ENCODE results near the gene NR0B2. TPM values are rescaled to one million over a fixed set of nuclear protein-coding genes. Genes with fewer than 3 reads are reported as not detected.
A peak's percentile ranks its signal among the peaks of the same experiment; 100 is the strongest.
"Not testable (repeated sequence)": the region's sequence is repeated elsewhere in the genome, so short reads cannot be mapped to it uniquely, and the experiment has no call there.

The NR0B2 gene
- total RNA-seq, 2 donors from 2014 or later = not detected

DNA sequence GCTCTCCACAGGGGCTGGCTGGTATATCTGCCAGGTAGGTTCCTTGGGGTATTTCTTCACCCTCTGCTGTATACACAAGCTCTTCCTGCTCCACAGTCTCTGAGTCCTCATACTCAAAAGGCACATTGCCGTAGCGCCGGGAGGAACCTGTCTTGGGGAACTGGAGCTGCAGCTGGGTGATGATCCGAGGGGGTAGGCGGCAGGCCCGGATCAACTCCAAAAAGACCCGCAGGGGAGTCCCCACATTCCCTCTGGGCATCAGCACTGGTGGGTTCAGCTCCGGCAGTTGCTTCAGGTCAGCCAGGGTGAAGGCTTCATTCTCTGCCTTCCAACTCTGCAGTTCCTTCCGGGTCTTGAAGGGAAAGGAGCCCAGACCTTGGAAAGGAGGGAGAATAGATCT lies 16.4 kb downstream of the NR0B2 start:
- DNase-seq (no peak), ATAC-seq (replicated peaks in 1 of 2) (no peak)
- peaks cover 10 to 11% of the 10 kb centered on the region in 2 donors for H3K36me3 Mint-ChIP-seq (ENCODE audit: insufficient read depth in 2 of 2)
- H3K27ac Mint-ChIP-seq = no peak overlapping the region
- H3K9me3 Mint-ChIP-seq = no peaks in the 10 kb centered on the region
- peaks cover 42% of the 10 kb centered on the region for H3K4me1 Mint-ChIP-seq (ENCODE audit: low read depth)
- H3K4me3 Mint-ChIP-seq = no peak overlapping the region
- no peaks in the 10 kb centered on the region for H3K27me3 Mint-ChIP-seq (ENCODE audit: low read depth)

DNA sequence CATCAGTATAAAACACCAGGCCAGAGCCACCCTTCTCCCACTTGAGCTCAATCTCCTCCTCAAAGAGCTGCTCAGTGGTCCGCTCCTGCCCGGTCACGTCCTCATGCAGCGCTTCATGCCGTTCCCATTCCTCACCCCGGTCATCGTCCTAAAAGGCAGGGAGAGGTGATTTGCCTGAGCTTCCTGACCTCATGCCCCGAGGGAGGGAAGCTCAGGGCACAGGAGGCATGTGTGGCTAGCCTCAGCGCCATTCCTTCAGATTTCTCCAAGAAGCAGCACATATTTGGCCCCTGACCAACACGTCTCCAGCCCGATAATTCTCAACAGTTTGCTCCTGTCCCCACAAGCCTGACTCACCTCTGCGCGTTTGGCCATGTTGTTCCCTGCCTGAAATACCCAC lies 19.5 kb downstream of the NR0B2 start:
- Mint-ChIP-seq H3K4me3 (no peak overlapping the region), H3K9me3 (no peaks in the 10 kb centered on the region), H3K4me1 (ENCODE audit: low read depth) (peaks cover 43% of the 10 kb centered on the region), H3K36me3 (ENCODE audit: insufficient read depth in 2 of 2) (peaks cover 11 to 12% of the 10 kb centered on the region in 2 donors), H3K27ac (no peak overlapping the region), H3K27me3 (ENCODE audit: low read depth) (no peaks in the 10 kb centered on the region)
- no peak for ATAC-seq (replicated peaks in 1 of 2)
- no peak for DNase-seq

DNA sequence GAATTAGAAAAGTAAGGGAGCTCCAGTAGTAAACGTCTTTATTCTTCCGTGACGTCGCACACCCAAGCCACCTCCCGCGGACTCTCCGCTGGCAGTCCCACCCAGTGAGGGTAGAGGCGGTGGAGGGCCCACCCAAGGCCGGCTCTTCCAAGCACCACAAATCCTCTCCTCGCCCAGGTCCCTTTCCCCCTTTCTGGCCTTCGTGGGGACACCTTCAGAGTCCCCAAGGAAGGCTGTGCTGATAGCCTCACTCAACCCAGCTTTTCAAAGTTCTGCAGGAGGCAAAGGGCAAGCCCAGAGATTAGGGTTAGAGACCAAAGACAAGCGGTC lies 23.3 kb downstream of the NR0B2 start:
- Mint-ChIP-seq H3K27me3 (ENCODE audit: low read depth) (no peaks in the 10 kb centered on the region), H3K27ac (peak overlapping the region; percentile 92), H3K4me3 (peak overlapping the region; percentile 93), H3K4me1 (ENCODE audit: low read depth) (peaks cover 42% of the 10 kb centered on the region), H3K36me3 (ENCODE audit: insufficient read depth in 2 of 2) (peaks cover 14 to 16% of the 10 kb centered on the region in 2 donors), H3K9me3 (no peaks in the 10 kb centered on the region)
- DNase-seq = no peak
- peak; percentile 43 to 47 for ATAC-seq (replicated peaks in 1 of 2)

DNA sequence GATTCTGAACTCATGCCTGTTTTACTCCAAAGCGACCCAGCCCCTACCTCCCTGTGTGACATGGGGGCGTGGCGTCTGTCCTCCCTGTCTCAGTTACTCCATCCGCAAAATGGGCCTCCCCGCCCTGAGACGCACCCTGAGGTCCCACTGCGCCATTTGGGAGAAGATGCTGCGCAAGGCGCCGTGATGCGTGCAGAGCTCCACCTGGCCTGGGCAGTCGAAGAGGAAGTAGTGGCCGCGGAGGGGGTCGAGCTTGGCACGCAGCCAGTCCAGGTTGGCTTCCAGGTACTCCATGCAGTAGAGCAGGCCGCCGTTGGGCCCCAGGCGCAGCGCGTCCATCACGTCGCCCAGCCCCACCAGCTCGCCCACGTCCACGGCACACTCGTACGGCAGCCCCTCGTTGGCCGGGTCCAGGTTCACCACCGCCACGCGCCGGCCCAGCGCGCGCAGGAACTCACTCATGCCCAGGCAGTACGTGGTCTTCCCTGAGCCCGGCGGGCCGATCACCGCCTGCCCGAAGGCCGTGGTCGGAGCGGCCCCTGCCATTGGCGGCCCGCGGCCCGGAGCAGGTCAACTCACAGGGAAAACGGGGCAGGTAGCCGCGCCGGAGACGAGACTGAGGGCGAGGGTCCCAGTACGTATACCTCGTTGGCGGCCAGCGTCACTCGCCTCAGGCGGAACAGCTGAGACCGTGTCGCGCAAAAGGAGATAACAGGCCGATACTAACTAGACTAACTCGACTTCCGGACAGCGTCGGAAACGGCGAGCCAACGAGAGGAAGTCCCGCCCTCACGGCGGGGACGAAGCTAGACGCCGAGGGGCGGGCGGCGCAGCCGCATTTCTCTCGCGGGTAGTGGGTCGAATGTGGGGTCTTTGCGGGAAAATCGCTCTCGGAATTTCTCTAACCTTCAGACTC lies 24.0 kb downstream of the NR0B2 start, which contains the start of gene GPN2:
Gene GPN2 (minus strand): TSS at position 733 of the 916 bp plus-strand sequence. CDS start 187 bp downstream, at position 546.
- no peaks in the 10 kb centered on the region for H3K27me3 Mint-ChIP-seq (ENCODE audit: low read depth)
- peaks cover 37% of the 10 kb centered on the region for H3K4me1 Mint-ChIP-seq (ENCODE audit: low read depth)
- H3K36me3 Mint-ChIP-seq (ENCODE audit: insufficient read depth in 2 of 2) = peaks cover 18 to 20% of the 10 kb centered on the region in 2 donors
- ATAC-seq (replicated peaks in 1 of 2) (peak; percentile 98), DNase-seq (peak; percentile 85)
- peak within 1 kb of the TSS; percentile 93 for H3K4me3 Mint-ChIP-seq
- peak within 1 kb of the TSS; percentile 92 for H3K27ac Mint-ChIP-seq
- no peaks in the 10 kb centered on the region for H3K9me3 Mint-ChIP-seq

DNA sequence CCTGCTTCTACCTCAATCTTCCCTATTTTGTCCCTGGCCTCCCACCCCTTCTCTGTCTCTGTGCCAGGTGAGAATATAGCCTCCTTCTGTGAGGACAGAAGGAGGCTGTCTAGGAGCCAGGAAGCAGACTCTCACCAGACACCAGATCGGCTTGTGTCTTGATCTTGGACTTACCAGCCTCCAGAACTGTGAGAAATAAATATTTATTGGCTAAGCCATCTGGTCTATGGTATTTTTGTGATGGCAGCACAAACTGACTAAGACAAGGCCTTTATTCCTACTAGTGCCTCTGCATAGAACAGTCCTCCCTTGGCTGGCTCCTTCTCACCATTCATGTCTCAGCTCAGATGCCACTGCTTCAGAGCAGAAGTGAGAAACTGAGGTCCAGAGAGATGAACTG lies 25.5 kb downstream of the NR0B2 start:
- peaks cover 21 to 25% of the 10 kb centered on the region in 2 donors for H3K36me3 Mint-ChIP-seq (ENCODE audit: insufficient read depth in 2 of 2)
- DNase-seq (no peak), ATAC-seq (replicated peaks in 1 of 2) (no peak)
- H3K27ac Mint-ChIP-seq = peak overlapping the region; percentile 92
- H3K4me3 Mint-ChIP-seq = peak overlapping the region; percentile 93
- H3K9me3 Mint-ChIP-seq = no peaks in the 10 kb centered on the region
- H3K27me3 Mint-ChIP-seq (ENCODE audit: low read depth) = no peaks in the 10 kb centered on the region
- H3K4me1 Mint-ChIP-seq (ENCODE audit: low read depth) = peaks cover 32% of the 10 kb centered on the region

DNA sequence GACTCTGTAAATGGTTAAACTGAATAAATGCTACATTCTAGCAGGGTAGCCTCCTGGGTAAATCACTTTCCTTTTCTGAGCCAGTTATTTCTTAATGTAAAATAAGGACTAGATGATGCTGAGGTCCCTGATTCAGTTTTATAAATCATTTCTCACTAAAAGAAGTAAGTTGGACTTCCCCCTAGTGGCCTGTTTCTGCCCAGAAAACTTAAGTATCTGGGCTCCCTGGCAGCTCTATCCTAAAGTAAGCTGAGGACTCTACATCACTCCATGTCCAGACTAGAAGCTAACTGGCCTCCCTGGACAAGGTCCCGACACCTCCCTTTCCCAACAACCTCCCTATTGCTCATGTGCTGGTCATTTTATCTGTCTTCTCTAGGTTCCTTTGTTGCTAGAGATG lies 26.6 kb downstream of the NR0B2 start:
- DNase-seq = peak in 1 of 2 donors; percentile 9

DNA sequence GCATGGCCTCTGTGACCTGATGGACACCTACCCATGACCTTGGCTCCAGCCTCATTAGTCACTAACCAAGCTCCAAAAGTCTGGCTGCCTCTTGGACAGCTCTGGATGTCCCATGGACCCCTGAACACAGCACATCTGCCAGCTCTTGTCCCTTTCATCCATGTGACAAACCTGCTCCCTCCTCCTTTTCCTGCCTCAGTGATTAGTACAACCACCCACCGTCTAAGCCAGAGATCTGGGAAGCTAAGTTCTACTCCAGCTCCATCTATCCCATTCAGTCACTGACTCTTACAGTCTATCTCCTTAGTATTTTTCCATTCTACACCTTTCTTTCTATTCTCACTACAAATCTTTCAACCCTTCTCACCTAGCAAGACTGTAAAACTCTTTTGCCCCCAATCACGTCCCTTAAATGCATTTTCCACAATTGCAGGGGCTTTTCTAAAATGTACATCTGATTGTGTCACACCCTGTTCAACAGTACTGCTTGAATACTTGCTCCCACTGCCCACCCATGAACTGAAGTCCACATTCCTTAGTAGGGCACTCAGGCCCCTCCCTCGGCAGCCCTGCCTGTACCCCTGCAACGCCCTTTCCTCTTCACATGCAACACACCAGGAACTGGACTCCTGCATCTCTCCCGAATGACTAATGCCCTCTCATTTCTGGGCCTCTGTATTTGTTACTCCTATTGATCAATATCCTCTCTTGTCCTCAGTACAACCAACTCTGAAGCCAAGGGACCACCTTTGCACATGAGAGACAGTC lies 30.9 kb downstream of the NR0B2 start:
- no peak for DNase-seq
- Mint-ChIP-seq H3K27me3 (ENCODE audit: low read depth) (no peaks in the 10 kb centered on the region), H3K4me1 (ENCODE audit: low read depth) (peaks cover 5% of the 10 kb centered on the region), H3K27ac (no peak overlapping the region), H3K36me3 (ENCODE audit: insufficient read depth in 2 of 2) (peaks cover 15 to 26% of the 10 kb centered on the region in 2 donors), H3K9me3 (no peaks in the 10 kb centered on the region), H3K4me3 (no peak overlapping the region)
- ATAC-seq (replicated peaks in 1 of 2) = no peak

More for the DNA sequence above, 26.6 kb downstream of the NR0B2 start:
- H3K36me3 Mint-ChIP-seq (ENCODE audit: insufficient read depth in 2 of 2) = peaks cover 24 to 31% of the 10 kb centered on the region in 2 donors
- peaks cover 32% of the 10 kb centered on the region for H3K4me1 Mint-ChIP-seq (ENCODE audit: low read depth)
- H3K27me3 Mint-ChIP-seq (ENCODE audit: low read depth) = no peaks in the 10 kb centered on the region
- no peak overlapping the region for H3K4me3 Mint-ChIP-seq
- ATAC-seq (replicated peaks in 1 of 2) = no peak
- H3K27ac Mint-ChIP-seq = peak overlapping the region; percentile 8
- no peaks in the 10 kb centered on the region for H3K9me3 Mint-ChIP-seq

DNA sequence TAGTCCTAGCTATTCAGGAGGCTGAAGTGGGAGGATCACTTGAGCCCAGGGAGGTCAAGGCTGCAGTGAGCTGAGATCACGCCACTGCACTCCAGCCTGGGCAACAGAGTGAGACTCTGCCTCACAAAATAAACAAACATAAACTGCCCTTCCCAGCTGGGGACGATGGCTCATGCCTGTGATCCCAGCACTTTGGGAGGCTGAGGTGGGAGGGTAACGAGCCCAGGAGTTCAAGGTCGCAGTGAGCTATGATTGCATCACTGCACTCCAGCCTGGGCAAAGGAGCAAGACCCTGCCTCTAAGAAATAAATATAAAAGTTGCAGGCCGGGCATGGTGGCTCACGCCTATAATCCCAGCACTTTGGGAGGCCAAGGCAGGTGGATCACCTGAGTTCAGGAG lies 32.2 kb downstream of the NR0B2 start:
- H3K36me3 Mint-ChIP-seq (ENCODE audit: insufficient read depth in 2 of 2) = peaks cover 14 to 24% of the 10 kb centered on the region in 2 donors
- H3K4me3 Mint-ChIP-seq; DNase-seq; H3K27ac Mint-ChIP-seq; ATAC-seq (replicated peaks in 1 of 2); H3K9me3 Mint-ChIP-seq; H3K27me3 Mint-ChIP-seq (ENCODE audit: low read depth); H3K4me1 Mint-ChIP-seq (ENCODE audit: low read depth): not testable (repeated sequence)

DNA sequence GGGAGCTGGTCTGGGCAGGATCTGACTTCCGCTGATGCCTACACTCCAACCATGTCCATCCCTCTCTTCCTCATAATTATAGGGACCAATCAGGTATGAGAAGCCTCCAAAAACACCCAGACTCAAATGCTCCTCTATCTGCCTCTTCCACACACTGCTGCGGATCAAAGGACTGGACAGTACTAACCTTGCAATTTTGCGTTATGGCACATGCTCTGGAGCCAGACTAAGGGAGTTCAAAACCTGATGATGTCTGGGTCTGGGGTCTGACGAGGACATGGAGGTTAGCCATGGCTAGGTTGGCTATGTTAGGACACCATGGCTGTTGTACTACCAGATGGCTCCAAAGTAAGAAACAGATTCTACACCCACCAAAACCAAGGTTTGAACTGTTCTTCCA lies 34.0 kb downstream of the NR0B2 start:
- no peaks in the 10 kb centered on the region for H3K4me1 Mint-ChIP-seq (ENCODE audit: low read depth)
- H3K27ac Mint-ChIP-seq = no peak overlapping the region
- H3K4me3 Mint-ChIP-seq = no peak overlapping the region
- no peaks in the 10 kb centered on the region for H3K27me3 Mint-ChIP-seq (ENCODE audit: low read depth)
- ATAC-seq (replicated peaks in 1 of 2) (no peak), DNase-seq (no peak)
- no peaks in the 10 kb centered on the region for H3K9me3 Mint-ChIP-seq
- H3K36me3 Mint-ChIP-seq (ENCODE audit: insufficient read depth in 2 of 2) = peaks cover 10 to 23% of the 10 kb centered on the region in 2 donors

DNA sequence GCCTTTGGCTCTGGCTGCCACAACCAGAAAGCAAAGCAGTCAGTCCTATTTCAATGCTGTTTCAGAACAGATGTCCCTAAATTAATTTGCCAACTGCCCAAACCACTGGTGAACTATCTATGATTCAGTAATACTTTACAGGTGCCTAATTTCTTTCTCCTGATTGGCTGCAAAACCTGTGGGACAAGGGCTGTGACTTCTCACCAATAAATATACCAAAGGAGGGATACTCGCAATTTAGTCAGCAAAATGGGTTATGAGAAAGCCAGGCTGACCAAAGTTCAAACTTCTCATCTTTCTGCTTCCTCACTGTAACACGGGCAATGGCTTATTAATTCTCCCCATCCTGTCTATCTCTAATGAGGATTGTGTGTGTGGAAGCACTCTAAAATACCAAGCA lies 36.4 kb downstream of the NR0B2 start:
- Mint-ChIP-seq H3K36me3 (ENCODE audit: insufficient read depth in 2 of 2) (peaks cover 2 to 5% of the 10 kb centered on the region in 2 donors), H3K27me3 (ENCODE audit: low read depth) (no peaks in the 10 kb centered on the region), H3K27ac (no peak overlapping the region), H3K9me3 (no peaks in the 10 kb centered on the region), H3K4me3 (no peak overlapping the region), H3K4me1 (ENCODE audit: low read depth) (no peaks in the 10 kb centered on the region)
- ATAC-seq (replicated peaks in 1 of 2) = no peak
- no peak for DNase-seq

DNA sequence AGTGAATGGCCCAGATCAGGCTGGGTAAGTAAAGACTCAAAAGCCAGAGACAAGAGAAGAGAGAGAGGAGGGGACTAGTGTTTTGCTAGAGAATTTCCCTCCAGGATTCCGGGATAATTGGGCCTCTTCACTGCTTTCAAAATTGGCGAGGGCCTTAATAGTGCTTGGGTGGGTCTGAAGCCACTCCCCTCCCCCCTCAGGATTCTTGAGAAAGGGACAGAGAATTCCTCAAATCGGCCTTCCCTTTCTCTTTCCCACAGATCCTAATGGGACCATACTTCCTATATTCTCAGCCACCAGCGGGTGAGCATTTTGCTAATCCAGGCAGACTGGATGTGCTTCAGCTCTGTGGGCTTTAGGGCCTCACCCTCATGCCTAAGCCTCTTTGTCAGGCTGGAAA lies 38.9 kb downstream of the NR0B2 start:
- no peak overlapping the region for H3K27ac Mint-ChIP-seq
- H3K4me1 Mint-ChIP-seq (ENCODE audit: low read depth) = no peaks in the 10 kb centered on the region
- peaks cover 0 to 4% of the 10 kb centered on the region in 2 donors for H3K36me3 Mint-ChIP-seq (ENCODE audit: insufficient read depth in 2 of 2)
- no peaks in the 10 kb centered on the region for H3K9me3 Mint-ChIP-seq
- ATAC-seq (replicated peaks in 1 of 2) (no peak), DNase-seq (no peak)
- no peak overlapping the region for H3K4me3 Mint-ChIP-seq
- no peaks in the 10 kb centered on the region for H3K27me3 Mint-ChIP-seq (ENCODE audit: low read depth)

DNA sequence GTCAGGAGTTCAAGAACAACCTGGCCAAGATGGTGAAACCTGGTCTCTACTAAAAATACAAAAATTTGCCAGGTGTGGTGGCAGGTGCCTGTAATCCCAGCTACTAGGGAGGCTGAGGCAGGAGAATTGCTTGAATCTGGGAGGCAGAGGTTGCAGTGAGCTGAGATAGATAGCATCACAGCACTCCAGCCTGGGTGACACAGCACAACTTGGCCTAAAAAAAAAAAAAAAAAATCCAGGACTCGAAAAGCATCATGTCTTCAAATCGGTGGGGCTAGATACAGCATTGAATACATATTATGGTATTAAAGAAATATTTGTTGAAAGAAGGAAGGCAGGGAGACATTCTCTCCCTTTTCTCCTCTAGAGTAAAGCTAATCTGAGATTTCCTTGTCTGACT lies 40.7 kb downstream of the NR0B2 start:
- DNase-seq; ATAC-seq (replicated peaks in 1 of 2); H3K9me3 Mint-ChIP-seq; H3K27ac Mint-ChIP-seq; H3K4me1 Mint-ChIP-seq (ENCODE audit: low read depth); H3K4me3 Mint-ChIP-seq; H3K36me3 Mint-ChIP-seq (ENCODE audit: insufficient read depth in 2 of 2); H3K27me3 Mint-ChIP-seq (ENCODE audit: low read depth): not testable (repeated sequence)
